ENCODE measurements around the gene EFCAB9. TPM values are rescaled to one million over a fixed set of nuclear protein-coding genes. Genes with fewer than 3 reads are reported as not detected.
A peak's percentile ranks its signal among the peaks of the same experiment; 100 is the strongest.

EFCAB9 gene
- total RNA-seq, 2 experiments from 2014 or later, result not detected

GRCh38 chr5:172235132-172235780 is 41.3 kb downstream of the EFCAB9 start:
- CTCF ChIA-PET, result interaction anchor here (1.1 to 1.2 kb wide), 2 partner anchors 47 to 48 kb away, joined by 3 read pairs; partner anchors contain the start of gene UBTD2
- Mint-ChIP-seq H3K9me3 (no peaks in the 10 kb centered on the region), H3K27me3 (no peaks in the 10 kb centered on the region), H3K36me3 (ENCODE audit: low read depth) (peaks cover 37% of the 10 kb centered on the region), H3K4me1 (peaks cover 53% of the 10 kb centered on the region), H3K27ac (no peak overlapping the region), H3K4me3 (no peak overlapping the region)
- no peak for DNase-seq
- POLR2A ChIA-PET, result no interaction called here

GRCh38 chr5:172235827-172236736 is 42.1 kb downstream of the EFCAB9 start:
- Mint-ChIP-seq H3K4me1 (peaks cover 51% of the 10 kb centered on the region), H3K27me3 (no peaks in the 10 kb centered on the region), H3K36me3 (ENCODE audit: low read depth) (peaks cover 31% of the 10 kb centered on the region), H3K4me3 (no peak overlapping the region), H3K9me3 (no peaks in the 10 kb centered on the region), H3K27ac (no peak overlapping the region)
- ChIA-PET CTCF (interaction anchor here (1.1 to 1.2 kb wide), 2 partner anchors 46 to 47 kb away, joined by 3 read pairs; partner anchors contain the start of gene UBTD2), POLR2A (no interaction called here)
- DNase-seq, result no peak

- Mint-ChIP-seq H3K36me3 (ENCODE audit: low read depth) (peaks cover 23% of the 10 kb centered on the region), H3K27ac (peak overlapping the region; percentile 71), H3K27me3 (no peaks in the 10 kb centered on the region), H3K4me1 (peaks cover 51% of the 10 kb centered on the region), H3K4me3 (peak overlapping the region; percentile 48), H3K9me3 (peaks cover 3% of the 10 kb centered on the region)
- DNase-seq, result no peak
- CTCF ChIA-PET, result no interaction called here
- POLR2A ChIA-PET, result no interaction called here
These were observed 44.4 kb downstream of the EFCAB9 start for GRCh38 chr5:172238334-172238733.

- peaks cover 13% of the 10 kb centered on the region for H3K36me3 Mint-ChIP-seq (ENCODE audit: low read depth)
- CTCF ChIA-PET, result no interaction called here
- H3K27me3 Mint-ChIP-seq, result no peaks in the 10 kb centered on the region
- peaks cover 3% of the 10 kb centered on the region for H3K9me3 Mint-ChIP-seq
- peaks cover 16% of the 10 kb centered on the region for H3K4me1 Mint-ChIP-seq
- DNase-seq, result no peak
- POLR2A ChIA-PET, result interaction anchor here (0.6 kb wide), 1 partner anchor 40 kb away, joined by 3 read pairs; the partner anchor contains the start of gene UBTD2
- no peak overlapping the region for H3K27ac Mint-ChIP-seq
- H3K4me3 Mint-ChIP-seq, result no peak overlapping the region
These were observed 49.3 kb downstream of the EFCAB9 start for GRCh38 chr5:172243302-172243701.

GRCh38 chr5:172245046-172245445 is 51.1 kb downstream of the EFCAB9 start:
- Mint-ChIP-seq H3K4me1 (peaks cover 2% of the 10 kb centered on the region), H3K36me3 (ENCODE audit: low read depth) (peaks cover 17% of the 10 kb centered on the region), H3K27ac (no peak overlapping the region), H3K4me3 (no peak overlapping the region), H3K9me3 (peaks cover 5% of the 10 kb centered on the region), H3K27me3 (no peaks in the 10 kb centered on the region)
- ChIA-PET POLR2A (no interaction called here), CTCF (interaction anchor here (0.5 kb wide), 1 partner anchor 28 kb away, joined by 3 read pairs; no protein-coding TSS in a partner anchor)
- DNase-seq, result no peak

- Mint-ChIP-seq H3K9me3 (peaks cover 9% of the 10 kb centered on the region), H3K4me1 (peaks cover 2% of the 10 kb centered on the region), H3K27me3 (no peaks in the 10 kb centered on the region), H3K27ac (no peak overlapping the region), H3K4me3 (no peak overlapping the region), H3K36me3 (ENCODE audit: low read depth) (peaks cover 21% of the 10 kb centered on the region)
- POLR2A ChIA-PET, result no interaction called here
- DNase-seq, result no peak
- CTCF ChIA-PET, result interaction anchor here (0.5 kb wide), 1 partner anchor 27 kb away, joined by 3 read pairs; no protein-coding TSS in a partner anchor
These were observed 51.7 kb downstream of the EFCAB9 start for GRCh38 chr5:172245703-172246125.

- H3K27ac Mint-ChIP-seq, result no peak overlapping the region
- peaks cover 29% of the 10 kb centered on the region for H3K36me3 Mint-ChIP-seq (ENCODE audit: low read depth)
- no peak overlapping the region for H3K4me3 Mint-ChIP-seq
- POLR2A ChIA-PET, result no interaction called here
- CTCF ChIA-PET, result no interaction called here
- no peaks in the 10 kb centered on the region for H3K27me3 Mint-ChIP-seq
- peaks cover 13% of the 10 kb centered on the region for H3K9me3 Mint-ChIP-seq
- DNase-seq, result no peak
- H3K4me1 Mint-ChIP-seq, result peaks cover 2% of the 10 kb centered on the region
These were observed 54.7 kb downstream of the EFCAB9 start for GRCh38 chr5:172248637-172249036.

- H3K4me1 Mint-ChIP-seq, result peaks cover 2% of the 10 kb centered on the region
- ChIA-PET POLR2A (no interaction called here), CTCF (interaction anchor here (0.6 kb wide), 2 partner anchors 266 to 714 kb away, joined by 3 to 4 read pairs; no protein-coding TSS in a partner anchor)
- no peaks in the 10 kb centered on the region for H3K27me3 Mint-ChIP-seq
- H3K36me3 Mint-ChIP-seq (ENCODE audit: low read depth), result peaks cover 37% of the 10 kb centered on the region
- DNase-seq, result no peak
- peaks cover 21% of the 10 kb centered on the region for H3K9me3 Mint-ChIP-seq
- no peak overlapping the region for H3K27ac Mint-ChIP-seq
- no peak overlapping the region for H3K4me3 Mint-ChIP-seq
These were observed 57.4 kb downstream of the EFCAB9 start for GRCh38 chr5:172251419-172251818.

GRCh38 chr5:172252501-172252900 is 58.5 kb downstream of the EFCAB9 start:
- Mint-ChIP-seq H3K4me3 (no peak overlapping the region), H3K4me1 (no peaks in the 10 kb centered on the region), H3K9me3 (peaks cover 27% of the 10 kb centered on the region), H3K27ac (no peak overlapping the region), H3K36me3 (ENCODE audit: low read depth) (peaks cover 37% of the 10 kb centered on the region), H3K27me3 (no peaks in the 10 kb centered on the region)
- CTCF ChIA-PET, result interaction anchor here (0.6 kb wide), 1 partner anchor 663 kb away, joined by 3 read pairs; no protein-coding TSS in a partner anchor
- POLR2A ChIA-PET, result no interaction called here
- no peak for DNase-seq

Other genes with a start within 250 kb of the EFCAB9 start
- gene FBXW11, start 187.5 kb upstream of the EFCAB9 start, total RNA-seq, result 10 to 100 TPM; 27.3 to 27.5 TPM
- 100 to 1,000 TPM; 299 to 312 TPM for gene STK10, start 5.9 kb upstream of the EFCAB9 start, total RNA-seq
- 10 to 100 TPM; 10.3 to 11.5 TPM for gene UBTD2, start 89.6 kb downstream of the EFCAB9 start, total RNA-seq